GM12801 (cell line): Measurements from ENCODE around the gene ARHGEF1.

Source experiments
- TF ChIP-seq, protein P1 (sequence below): IDR thresholded peaks from one replicate; pipeline ENCODE4 v1.5.1; 2011; ENCODE audit warnings: control low read depth; ENCODE audit not compliant: insufficient read length; ENCODE audit errors: extremely low read depth

ARHGEF1 gene

DNA sequence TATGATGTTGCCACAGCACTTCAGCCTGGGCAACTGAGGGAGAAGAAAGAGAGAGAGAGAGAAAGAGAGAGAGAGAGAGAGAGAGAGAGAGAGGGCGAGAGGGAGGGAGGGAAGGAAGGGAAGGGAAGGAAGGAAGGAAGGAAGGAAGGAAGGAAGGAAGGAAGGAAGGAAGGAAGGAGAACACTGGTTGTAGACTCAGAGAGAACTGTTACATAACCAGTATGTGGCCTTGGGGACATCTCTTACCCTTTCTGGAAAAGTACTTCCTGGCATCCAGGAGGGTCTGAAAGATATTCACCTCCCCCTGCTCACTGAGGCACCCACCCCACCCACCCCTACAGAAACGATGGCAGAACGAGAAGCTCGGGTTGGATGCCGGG lies 2.7 kb upstream of the ARHGEF1 start:
- TF ChIP-seq, protein P1, sequence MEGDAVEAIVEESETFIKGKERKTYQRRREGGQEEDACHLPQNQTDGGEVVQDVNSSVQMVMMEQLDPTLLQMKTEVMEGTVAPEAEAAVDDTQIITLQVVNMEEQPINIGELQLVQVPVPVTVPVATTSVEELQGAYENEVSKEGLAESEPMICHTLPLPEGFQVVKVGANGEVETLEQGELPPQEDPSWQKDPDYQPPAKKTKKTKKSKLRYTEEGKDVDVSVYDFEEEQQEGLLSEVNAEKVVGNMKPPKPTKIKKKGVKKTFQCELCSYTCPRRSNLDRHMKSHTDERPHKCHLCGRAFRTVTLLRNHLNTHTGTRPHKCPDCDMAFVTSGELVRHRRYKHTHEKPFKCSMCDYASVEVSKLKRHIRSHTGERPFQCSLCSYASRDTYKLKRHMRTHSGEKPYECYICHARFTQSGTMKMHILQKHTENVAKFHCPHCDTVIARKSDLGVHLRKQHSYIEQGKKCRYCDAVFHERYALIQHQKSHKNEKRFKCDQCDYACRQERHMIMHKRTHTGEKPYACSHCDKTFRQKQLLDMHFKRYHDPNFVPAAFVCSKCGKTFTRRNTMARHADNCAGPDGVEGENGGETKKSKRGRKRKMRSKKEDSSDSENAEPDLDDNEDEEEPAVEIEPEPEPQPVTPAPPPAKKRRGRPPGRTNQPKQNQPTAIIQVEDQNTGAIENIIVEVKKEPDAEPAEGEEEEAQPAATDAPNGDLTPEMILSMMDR: no peak

DNA sequence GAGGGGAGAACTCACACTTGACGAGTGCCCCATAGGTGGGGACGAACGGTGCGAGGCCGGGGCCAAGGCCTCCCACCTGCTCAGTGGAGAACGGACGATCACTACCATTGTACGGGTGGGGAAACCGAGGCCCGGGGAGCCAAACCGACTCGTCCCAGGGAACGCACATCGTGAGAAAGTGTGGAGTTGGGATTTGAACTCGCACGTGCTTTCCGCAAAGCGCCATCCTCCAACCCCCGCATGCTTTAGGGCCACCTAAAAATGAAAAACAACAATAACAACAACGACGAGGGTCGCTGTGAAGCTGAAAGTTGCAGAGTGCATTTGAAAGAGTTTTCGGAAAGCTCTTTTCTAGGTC lies 458 bp downstream of the ARHGEF1 start:
- TF ChIP-seq, protein P1: no peak

DNA sequence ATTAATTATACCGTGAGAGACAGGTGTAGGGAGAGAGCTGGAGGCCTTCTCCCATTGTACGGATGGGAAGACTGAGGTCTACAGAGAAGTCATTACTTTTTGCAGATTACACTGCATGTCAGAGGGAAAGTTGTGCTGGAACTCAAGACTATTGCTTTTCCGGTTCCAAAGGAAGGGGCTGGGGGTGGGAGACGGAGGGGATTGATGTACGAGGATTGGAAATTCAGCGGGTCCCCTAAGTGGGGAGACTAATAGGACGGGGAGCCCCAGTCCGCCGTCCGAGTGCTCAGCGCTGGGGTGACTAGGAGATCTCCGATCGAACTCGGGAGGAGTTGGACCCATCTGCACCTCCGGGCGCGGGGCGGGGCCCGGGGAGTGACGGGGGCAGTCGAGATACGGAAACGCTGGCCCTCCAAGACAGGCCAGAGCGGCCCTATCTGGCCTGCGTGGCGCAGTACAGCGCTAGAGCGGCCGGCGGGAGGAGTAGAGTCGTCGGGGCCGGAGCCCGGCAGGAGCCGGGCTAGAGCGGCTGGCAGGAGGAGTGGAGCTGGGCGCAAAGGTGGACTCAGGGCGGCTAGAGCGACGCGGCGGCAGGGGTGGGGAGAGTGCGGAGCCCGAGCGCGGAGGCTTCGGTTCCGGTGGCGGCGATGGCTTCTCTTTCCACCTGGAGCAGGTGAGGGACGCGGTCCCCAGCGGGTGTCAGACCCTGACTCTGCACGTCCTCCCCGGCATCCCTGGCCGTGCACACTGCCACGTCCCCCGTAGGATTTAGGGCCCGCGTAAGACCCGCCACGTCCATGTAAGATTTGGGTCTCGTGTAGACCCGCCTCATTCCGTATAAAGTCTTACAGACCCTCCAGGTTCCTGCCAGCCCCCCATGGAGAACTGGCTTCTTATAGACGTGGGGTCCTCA lies 1.1 kb downstream of the ARHGEF1 start:
- TF ChIP-seq, protein P1: no peak

DNA sequence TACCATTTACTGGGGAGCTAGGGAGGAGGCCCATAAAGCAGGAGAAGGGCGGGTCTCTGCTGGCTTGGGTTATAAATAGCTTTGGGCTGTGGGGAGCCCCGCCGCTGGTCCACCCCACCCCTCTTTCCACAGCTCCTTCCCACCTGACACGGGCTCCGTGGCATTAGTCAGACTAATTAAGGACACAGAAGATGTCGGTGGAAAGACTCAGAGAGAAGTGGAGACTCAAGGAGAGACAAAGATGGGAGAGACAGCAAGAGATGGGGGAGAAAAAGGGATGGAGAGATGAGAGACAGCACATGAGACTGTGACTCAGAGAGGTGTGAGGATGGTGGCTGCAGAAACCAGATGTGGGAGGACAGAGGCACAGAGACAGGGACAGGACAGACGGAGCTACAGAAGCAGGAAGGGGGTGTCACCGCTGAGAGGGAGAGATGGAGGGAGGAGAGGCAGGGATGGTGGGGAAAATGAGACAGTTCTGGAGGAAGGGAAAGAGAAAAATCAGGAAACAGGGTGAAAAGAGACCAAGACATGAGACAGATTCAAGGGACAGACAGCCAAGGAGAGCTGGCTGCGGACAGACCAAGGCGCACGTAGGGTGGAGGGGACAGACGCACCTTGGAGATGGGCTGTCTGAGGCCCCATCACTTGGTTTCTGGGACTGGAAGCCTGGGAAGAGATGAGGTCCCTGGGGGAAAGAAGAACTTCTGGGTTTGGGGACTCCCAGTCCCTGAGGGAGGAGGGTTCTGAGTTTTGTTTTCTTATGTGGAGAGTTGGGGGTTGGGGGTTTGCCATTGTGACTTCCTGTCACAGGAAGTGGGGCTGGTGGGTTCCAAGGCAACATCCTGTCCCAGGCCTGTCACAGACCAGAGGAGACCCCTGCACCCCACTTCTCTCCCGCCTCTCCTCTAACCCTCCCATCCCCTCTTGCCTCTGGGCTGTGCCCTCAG lies 4.1 kb downstream of the ARHGEF1 start:
- TF ChIP-seq, protein P1: no peak

DNA sequence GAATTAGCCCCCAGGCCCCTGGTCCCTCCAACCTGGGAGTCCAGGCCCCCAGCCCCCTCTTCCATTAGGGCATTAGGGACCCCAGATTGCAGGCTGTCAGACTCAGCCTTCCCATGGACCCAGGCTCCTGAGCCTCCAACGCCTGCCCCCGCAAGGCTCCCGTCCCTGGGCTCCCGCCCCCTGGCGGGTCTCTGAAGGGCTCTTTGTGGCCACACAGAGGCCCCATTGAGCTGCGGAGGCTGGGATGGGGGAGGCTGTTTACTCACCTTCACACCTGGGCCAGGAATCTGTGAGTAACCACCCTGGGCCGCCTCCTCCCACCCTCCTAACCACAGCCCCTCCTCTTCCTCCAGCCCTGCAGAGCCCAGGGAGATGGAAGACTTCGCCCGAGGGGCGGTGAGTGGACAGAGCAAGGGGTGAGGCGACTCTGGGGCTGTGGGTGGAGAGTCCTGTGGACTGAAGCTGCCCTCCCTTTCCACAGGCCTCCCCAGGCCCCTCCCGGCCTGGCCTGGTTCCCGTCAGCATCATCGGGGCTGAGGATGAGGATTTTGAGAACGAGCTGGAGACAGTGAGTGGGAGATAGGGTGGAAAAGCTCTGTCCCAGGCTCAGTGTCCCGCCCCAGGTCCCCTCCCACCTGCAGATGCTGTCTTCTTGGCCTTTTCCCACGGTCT lies 4.9 kb downstream of the ARHGEF1 start:
- TF ChIP-seq, protein P1: no peak

DNA sequence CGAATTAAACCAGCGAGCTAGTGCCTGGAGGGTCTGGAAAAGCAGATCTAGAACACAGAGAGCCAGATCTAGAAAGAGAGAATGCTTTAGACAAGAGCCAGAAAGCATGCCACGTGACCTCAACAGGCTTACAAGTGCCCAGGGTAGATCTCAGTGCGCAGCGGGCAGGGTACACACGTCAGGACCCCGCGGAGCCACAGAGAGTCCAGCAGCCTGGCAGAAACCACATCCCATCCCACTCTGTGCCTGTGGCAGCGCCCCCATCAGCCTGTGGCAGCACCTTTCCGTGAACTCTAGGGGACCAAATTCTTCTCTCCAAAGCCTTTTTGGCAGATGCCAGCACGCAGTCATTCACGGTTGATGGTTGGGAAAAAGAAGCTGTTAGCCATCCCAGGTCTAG lies 5.9 kb downstream of the ARHGEF1 start:
- TF ChIP-seq, protein P1: no peak

DNA sequence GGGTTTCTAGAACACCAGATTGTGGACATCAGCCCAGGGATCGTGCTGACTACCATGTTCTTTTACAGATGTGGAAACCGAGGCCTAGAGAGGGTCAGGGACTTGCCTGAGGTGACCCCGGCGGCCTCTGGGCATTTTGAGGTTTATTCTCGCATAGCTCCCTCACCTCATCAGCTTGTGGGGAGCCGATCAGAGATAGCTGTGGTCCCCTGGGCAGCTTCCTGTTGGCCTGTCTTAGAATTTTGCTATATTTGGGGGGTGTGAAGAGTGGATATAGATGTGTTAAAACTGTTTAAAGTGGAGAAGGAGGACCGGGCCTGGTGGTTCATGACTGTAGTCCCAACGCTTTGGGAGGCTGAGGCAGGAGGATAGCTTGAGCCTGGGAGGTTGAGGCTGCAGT lies 6.9 kb downstream of the ARHGEF1 start:
- TF ChIP-seq, protein P1: no peak
